GM21737 (cell line): ENCODE data around the gene EIF3B.
"Not testable (repeated sequence)": the region's sequence is repeated elsewhere in the genome, so short reads cannot be mapped to it uniquely, and the experiment has no call there.

ENCODE experiments used
- ATAC-seq: cut with Tn5 transposase; IDR thresholded peaks from one replicate; pipeline ENCODE4 v1.9.1; 2021; ENCODE audit warnings: mild to moderate bottlenecking, moderate library complexity; ENCODE audit not compliant: unreplicated experiment

EIF3B gene

GRCh38 chr7:2354186-2354938 is at the start of gene EIF3B:
TSS of gene EIF3B (plus strand) at chr7:2354827. CDS start at chr7:2354922, 95 bp downstream.
- ATAC-seq: peak; percentile 80

- ATAC-seq: not testable (repeated sequence)
Observed at GRCh38 chr7:2305258-2305657, 49.4 kb upstream of the EIF3B start.

- ATAC-seq: no peak
Observed at GRCh38 chr7:2306688-2307087, 47.9 kb upstream of the EIF3B start.

- ATAC-seq: peak; percentile 46
Observed at GRCh38 chr7:2307690-2308107, 46.9 kb upstream of the EIF3B start.

GRCh38 chr7:2309889-2310331 is 44.7 kb upstream of the EIF3B start:
- no peak for ATAC-seq

- ATAC-seq: no peak
Observed at GRCh38 chr7:2312267-2312929, 42.2 kb upstream of the EIF3B start.

GRCh38 chr7:2313450-2314208 is 41.0 kb upstream of the EIF3B start:
- no peak for ATAC-seq

- peak; percentile 62 for ATAC-seq
Observed at GRCh38 chr7:2314209-2314955, 40.2 kb upstream of the EIF3B start, which contains the start of gene SNX8. TSS of gene SNX8 (minus strand) at chr7:2314441. CDS start at chr7:2314421, 20 bp downstream.

GRCh38 chr7:2314956-2315530 is 39.6 kb upstream of the EIF3B start:
- not testable (repeated sequence) for ATAC-seq

GRCh38 chr7:2315787-2316186 is 38.8 kb upstream of the EIF3B start:
- ATAC-seq: no peak

- no peak for ATAC-seq
Observed at GRCh38 chr7:2316578-2316977, 38.0 kb upstream of the EIF3B start.

- no peak for ATAC-seq
Observed at GRCh38 chr7:2317556-2318293, 36.9 kb upstream of the EIF3B start.

- no peak for ATAC-seq
Observed at GRCh38 chr7:2321020-2321419, 33.6 kb upstream of the EIF3B start.

GRCh38 chr7:2325162-2325561 is 29.5 kb upstream of the EIF3B start:
- ATAC-seq: no peak

GRCh38 chr7:2326951-2327350 is 27.7 kb upstream of the EIF3B start:
- no peak for ATAC-seq

GRCh38 chr7:2330493-2330892 is 24.1 kb upstream of the EIF3B start:
- no peak for ATAC-seq

GRCh38 chr7:2331707-2332106 is 22.9 kb upstream of the EIF3B start:
- no peak for ATAC-seq

- not testable (repeated sequence) for ATAC-seq
Observed at GRCh38 chr7:2332606-2333231, 21.9 kb upstream of the EIF3B start.

- no peak for ATAC-seq
Observed at GRCh38 chr7:2336626-2337299, 17.9 kb upstream of the EIF3B start.
